Mesothelial cell of epicardium (in vitro differentiated cells): ENCODE results near the gene PSMD9. TPM values are rescaled to one million over a fixed set of nuclear protein-coding genes. Genes with fewer than 3 reads are reported as not detected.

Experiments
- DNase-seq, 2 experiments: peaks; one replicate each; pipeline ENCODE4 v3.0.0; 2021; ENCODE audit warnings: low spot score in 2 of 2; ENCODE audit not compliant: unreplicated experiment in 2 of 2
- H3K27ac Mint-ChIP-seq: 2 replicates; pipeline ENCODE4 v1.8.0; 2021; ENCODE audit warnings: mixed read lengths
- H3K27me3 Mint-ChIP-seq: 2 replicates; pipeline ENCODE4 v1.8.0; 2021; ENCODE audit warnings: low read depth, mixed read lengths
- H3K36me3 Mint-ChIP-seq: 2 replicates; pipeline ENCODE4 v1.8.0; 2021; ENCODE audit warnings: mixed read lengths
- H3K4me1 Mint-ChIP-seq: 2 replicates; pipeline ENCODE4 v1.8.0; 2021; ENCODE audit warnings: mixed read lengths
- H3K4me3 Mint-ChIP-seq: 2 replicates; pipeline ENCODE4 v1.8.0; 2021; ENCODE audit warnings: mild to moderate bottlenecking, moderate library complexity, mixed read lengths
- H3K9me3 Mint-ChIP-seq: 2 replicates; pipeline ENCODE4 v1.8.0; 2021; ENCODE audit warnings: mixed read lengths
- CTCF ChIP-seq: fragments of 200-600 bp; sonication (generic); IDR thresholded peaks from one replicate; pipeline ENCODE4 v1.5.0; 2021; ENCODE audit warnings: antibody characterized with exemption; ENCODE audit not compliant: unreplicated experiment
- total RNA-seq: library from RNA; stranded (reverse); gene quantifications from 3 replicates; pipeline ENCODE4 v1.2.1, GENCODE V29; 2021

The PSMD9 gene
- total RNA-seq, 1 donor from 2014 or later: 34.1 TPM

GRCh38 chr12:121946313-121947025 lies 57.9 kb downstream of the PSMD9 start:
- DNase-seq: no peak
- peaks cover 16% of the 10 kb centered on the region for H3K9me3 Mint-ChIP-seq
- H3K4me3 Mint-ChIP-seq: no peak overlapping the region
- no peak overlapping the region for H3K27ac Mint-ChIP-seq
- peaks cover 20% of the 10 kb centered on the region for H3K36me3 Mint-ChIP-seq
- H3K27me3 Mint-ChIP-seq: no peaks in the 10 kb centered on the region
- no peak for TF ChIP-seq CTCF
- H3K4me1 Mint-ChIP-seq: peaks cover 13% of the 10 kb centered on the region

- H3K4me1 Mint-ChIP-seq: peaks cover 13% of the 10 kb centered on the region
- H3K27ac Mint-ChIP-seq: peak overlapping the region; percentile 21
- DNase-seq: no peak
- no peaks in the 10 kb centered on the region for H3K27me3 Mint-ChIP-seq
- H3K4me3 Mint-ChIP-seq: no peak overlapping the region
- TF ChIP-seq CTCF: no peak
- H3K36me3 Mint-ChIP-seq: peaks cover 20% of the 10 kb centered on the region
- H3K9me3 Mint-ChIP-seq: peaks cover 16% of the 10 kb centered on the region
Measured at GRCh38 chr12:121947981-121948380, 59.4 kb downstream of the PSMD9 start.

GRCh38 chr12:121949648-121950397 lies 61.2 kb downstream of the PSMD9 start:
- DNase-seq: no peak
- H3K27me3 Mint-ChIP-seq: no peaks in the 10 kb centered on the region
- H3K27ac Mint-ChIP-seq: peak overlapping the region; percentile 79
- TF ChIP-seq CTCF: no peak
- H3K4me3 Mint-ChIP-seq: no peak overlapping the region
- H3K9me3 Mint-ChIP-seq: peaks cover 16% of the 10 kb centered on the region
- H3K4me1 Mint-ChIP-seq: peaks cover 13% of the 10 kb centered on the region
- H3K36me3 Mint-ChIP-seq: peaks cover 17% of the 10 kb centered on the region

GRCh38 chr12:121953117-121953692 lies 64.6 kb downstream of the PSMD9 start:
- Mint-ChIP-seq H3K27ac (no peak overlapping the region), H3K9me3 (no peaks in the 10 kb centered on the region), H3K36me3 (no peaks in the 10 kb centered on the region), H3K27me3 (no peaks in the 10 kb centered on the region), H3K4me1 (peaks cover 9% of the 10 kb centered on the region), H3K4me3 (no peak overlapping the region)
- no peak for TF ChIP-seq CTCF
- no peak for DNase-seq

- no peak overlapping the region for H3K4me3 Mint-ChIP-seq
- no peaks in the 10 kb centered on the region for H3K27me3 Mint-ChIP-seq
- H3K36me3 Mint-ChIP-seq: peaks cover 1% of the 10 kb centered on the region
- no peak for DNase-seq
- H3K27ac Mint-ChIP-seq: no peak overlapping the region
- no peak for TF ChIP-seq CTCF
- H3K9me3 Mint-ChIP-seq: no peaks in the 10 kb centered on the region
- peaks cover 9% of the 10 kb centered on the region for H3K4me1 Mint-ChIP-seq
Measured at GRCh38 chr12:121953695-121954094, 65.1 kb downstream of the PSMD9 start.
